ENCODE measurements around the gene NDEL1.
A peak's percentile ranks its signal among the peaks of the same experiment; 100 is the strongest.

NDEL1 gene

DNA sequence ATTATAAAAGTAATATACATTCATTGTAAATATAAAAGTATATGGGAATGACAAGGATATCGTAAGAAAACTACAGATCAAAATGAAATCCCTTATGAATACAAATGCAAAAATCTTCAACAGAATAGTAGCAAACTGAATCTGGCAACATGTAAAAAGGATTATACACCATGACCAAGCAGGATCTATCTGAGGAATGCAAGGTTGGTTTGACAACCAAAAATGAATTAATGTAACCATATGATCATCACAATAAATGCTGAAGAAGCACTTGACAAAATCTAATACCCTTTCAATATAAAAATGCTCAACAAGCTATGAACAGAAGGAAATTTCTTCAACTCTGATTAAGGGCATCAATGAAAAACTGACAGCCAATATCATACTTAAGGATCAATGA, 48.8 kb downstream of the NDEL1 start:
- no peak overlapping the region for H3K4me3 ChIP-seq (replicated peaks; ENCODE audit: low read depth, low read length)
- TF ChIP-seq, protein P1, sequence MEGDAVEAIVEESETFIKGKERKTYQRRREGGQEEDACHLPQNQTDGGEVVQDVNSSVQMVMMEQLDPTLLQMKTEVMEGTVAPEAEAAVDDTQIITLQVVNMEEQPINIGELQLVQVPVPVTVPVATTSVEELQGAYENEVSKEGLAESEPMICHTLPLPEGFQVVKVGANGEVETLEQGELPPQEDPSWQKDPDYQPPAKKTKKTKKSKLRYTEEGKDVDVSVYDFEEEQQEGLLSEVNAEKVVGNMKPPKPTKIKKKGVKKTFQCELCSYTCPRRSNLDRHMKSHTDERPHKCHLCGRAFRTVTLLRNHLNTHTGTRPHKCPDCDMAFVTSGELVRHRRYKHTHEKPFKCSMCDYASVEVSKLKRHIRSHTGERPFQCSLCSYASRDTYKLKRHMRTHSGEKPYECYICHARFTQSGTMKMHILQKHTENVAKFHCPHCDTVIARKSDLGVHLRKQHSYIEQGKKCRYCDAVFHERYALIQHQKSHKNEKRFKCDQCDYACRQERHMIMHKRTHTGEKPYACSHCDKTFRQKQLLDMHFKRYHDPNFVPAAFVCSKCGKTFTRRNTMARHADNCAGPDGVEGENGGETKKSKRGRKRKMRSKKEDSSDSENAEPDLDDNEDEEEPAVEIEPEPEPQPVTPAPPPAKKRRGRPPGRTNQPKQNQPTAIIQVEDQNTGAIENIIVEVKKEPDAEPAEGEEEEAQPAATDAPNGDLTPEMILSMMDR (IDR thresholded peaks at IDR 0.05; ENCODE audit: low read depth, low read length, missing control alignments), result no peak
- no peak for DNase-seq (ENCODE audit: extremely low read depth, low read depth)

GRCh38 chr17:8485491-8485890, 49.8 kb downstream of the NDEL1 start:
- TF ChIP-seq, protein P1 (IDR thresholded peaks at IDR 0.05; ENCODE audit: low read depth, low read length, missing control alignments), result no peak
- DNase-seq (ENCODE audit: extremely low read depth, low read depth), result no peak
- H3K4me3 ChIP-seq (replicated peaks; ENCODE audit: low read depth, low read length), result no peak overlapping the region

GRCh38 chr17:8487130-8487645, 51.5 kb downstream of the NDEL1 start:
- no peak for DNase-seq (ENCODE audit: extremely low read depth, low read depth)
- no peak overlapping the region for H3K4me3 ChIP-seq (replicated peaks; ENCODE audit: low read depth, low read length)
- TF ChIP-seq, protein P1 (IDR thresholded peaks at IDR 0.05; ENCODE audit: low read depth, low read length, missing control alignments), result no peak

DNA sequence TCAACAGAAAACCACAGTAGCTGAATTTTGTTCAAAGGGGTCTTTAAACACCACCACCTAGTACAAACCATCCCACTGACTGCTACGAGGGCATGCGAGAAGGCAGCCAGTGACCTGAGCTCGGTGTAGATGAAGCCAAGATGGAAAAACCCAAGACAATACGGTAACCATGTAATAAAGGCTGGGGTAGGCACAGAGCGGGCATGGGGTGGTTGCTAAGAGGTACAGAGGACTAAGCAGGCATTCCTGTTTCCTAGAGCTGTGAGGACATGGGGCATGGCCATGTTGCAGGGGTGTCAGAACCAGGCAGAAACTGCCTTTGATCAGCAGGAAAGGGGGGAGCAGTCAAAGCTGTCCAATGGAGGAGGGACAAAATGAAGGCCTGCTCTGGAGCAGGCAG, 52.1 kb downstream of the NDEL1 start:
- no peak for DNase-seq (ENCODE audit: extremely low read depth, low read depth)
- H3K4me3 ChIP-seq (replicated peaks; ENCODE audit: low read depth, low read length), result no peak overlapping the region
- TF ChIP-seq, protein P1 (IDR thresholded peaks at IDR 0.05; ENCODE audit: low read depth, low read length, missing control alignments), result no peak

DNA sequence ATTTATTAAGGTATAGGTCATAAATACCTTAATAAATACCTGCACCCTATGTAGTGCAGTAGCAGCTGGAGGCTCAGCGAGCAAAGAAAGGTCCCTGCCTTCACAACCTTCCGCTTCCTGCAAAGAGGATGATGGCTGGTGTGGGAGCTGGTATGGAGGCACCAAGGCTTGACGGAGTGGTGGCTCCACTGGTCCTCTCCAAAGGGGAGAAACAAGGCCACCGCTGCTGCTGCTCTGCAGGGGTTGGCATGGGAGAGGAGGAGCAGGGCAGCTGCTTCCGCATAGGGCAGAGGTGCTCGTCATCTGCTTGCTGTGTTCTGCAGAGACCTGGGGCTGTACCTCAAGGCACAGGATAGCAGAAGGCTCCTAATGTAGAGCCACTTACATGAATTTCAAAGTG, 52.8 kb downstream of the NDEL1 start:
- TF ChIP-seq, protein P1 (IDR thresholded peaks at IDR 0.05; ENCODE audit: low read depth, low read length, missing control alignments), result no peak
- no peak for DNase-seq (ENCODE audit: extremely low read depth, low read depth)
- no peak overlapping the region for H3K4me3 ChIP-seq (replicated peaks; ENCODE audit: low read depth, low read length)

- no peak overlapping the region for H3K4me3 ChIP-seq (replicated peaks; ENCODE audit: low read depth, low read length)
- TF ChIP-seq, protein P1 (IDR thresholded peaks at IDR 0.05; ENCODE audit: low read depth, low read length, missing control alignments), result no peak
- DNase-seq (ENCODE audit: extremely low read depth, low read depth), result peak; percentile 91
Observed at GRCh38 chr17:8488901-8489300, 53.2 kb downstream of the NDEL1 start.

- TF ChIP-seq, protein P1 (IDR thresholded peaks at IDR 0.05; ENCODE audit: low read depth, low read length, missing control alignments), result no peak
- no peak for DNase-seq (ENCODE audit: extremely low read depth, low read depth)
- no peak overlapping the region for H3K4me3 ChIP-seq (replicated peaks; ENCODE audit: low read depth, low read length)
Observed at GRCh38 chr17:8489841-8490240, 54.2 kb downstream of the NDEL1 start.

All from HFF-Myc (cell line).